ENCODE data around the gene GBX1. TPM values are rescaled to one million over a fixed set of nuclear protein-coding genes. Genes with fewer than 3 reads are reported as not detected.

GBX1 gene
- total and polyA plus RNA-seq, 7 donors = 0.07 to 1.9 (median 0.65) TPM; not detected in 1

- WGBS, 3 donors = 65 to 75% (median 71%) methylated on average over 15 of the region's 15 CpGs
- H3K27ac ChIP-seq = no peak overlapping the region
These were observed 58.1 kb downstream of the GBX1 start for GRCh38 chr7:151109094-151110048.

GRCh38 chr7:151107882-151108281, 59.6 kb downstream of the GBX1 start:
- H3K36me3 ChIP-seq (ENCODE audit: insufficient read depth in 1 of 2, low read depth in 1 of 2) = peaks cover 0 to 8% of the 10 kb centered on the region in 2 donors
- H3K27ac ChIP-seq = no peak overlapping the region
- no peaks in the 10 kb centered on the region for H3K4me1 ChIP-seq
- ATAC-seq (no peak), DNase-seq (peak in 1 of 2 donors; percentile 12)
- no peaks in the 10 kb centered on the region for H3K9me3 ChIP-seq
- H3K27me3 ChIP-seq (ENCODE audit: insufficient read depth in 3 of 3, low read length in 2 of 3) = no peaks in the 10 kb centered on the region
- WGBS, 3 donors = 61 to 76% (median 64%) methylated on average over 10 of the region's 10 CpGs
- intact Hi-C loops (cut with DNase I) = no loop called here
- TF ChIP-seq, protein P1, sequence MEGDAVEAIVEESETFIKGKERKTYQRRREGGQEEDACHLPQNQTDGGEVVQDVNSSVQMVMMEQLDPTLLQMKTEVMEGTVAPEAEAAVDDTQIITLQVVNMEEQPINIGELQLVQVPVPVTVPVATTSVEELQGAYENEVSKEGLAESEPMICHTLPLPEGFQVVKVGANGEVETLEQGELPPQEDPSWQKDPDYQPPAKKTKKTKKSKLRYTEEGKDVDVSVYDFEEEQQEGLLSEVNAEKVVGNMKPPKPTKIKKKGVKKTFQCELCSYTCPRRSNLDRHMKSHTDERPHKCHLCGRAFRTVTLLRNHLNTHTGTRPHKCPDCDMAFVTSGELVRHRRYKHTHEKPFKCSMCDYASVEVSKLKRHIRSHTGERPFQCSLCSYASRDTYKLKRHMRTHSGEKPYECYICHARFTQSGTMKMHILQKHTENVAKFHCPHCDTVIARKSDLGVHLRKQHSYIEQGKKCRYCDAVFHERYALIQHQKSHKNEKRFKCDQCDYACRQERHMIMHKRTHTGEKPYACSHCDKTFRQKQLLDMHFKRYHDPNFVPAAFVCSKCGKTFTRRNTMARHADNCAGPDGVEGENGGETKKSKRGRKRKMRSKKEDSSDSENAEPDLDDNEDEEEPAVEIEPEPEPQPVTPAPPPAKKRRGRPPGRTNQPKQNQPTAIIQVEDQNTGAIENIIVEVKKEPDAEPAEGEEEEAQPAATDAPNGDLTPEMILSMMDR (IDR thresholded peaks at IDR 0.05) = no peak
- H3K4me3 ChIP-seq = no peak overlapping the region

More at GRCh38 chr7:151109094-151110048, 58.1 kb downstream of the GBX1 start:
- DNase-seq (peak in 1 of 2 donors; percentile 57), ATAC-seq (peak in 1 of 4 donors; percentile 31)
- Histone ChIP-seq H3K9me3 (no peaks in the 10 kb centered on the region), H3K4me1 (no peaks in the 10 kb centered on the region), H3K4me3 (no peak overlapping the region), H3K36me3 (ENCODE audit: insufficient read depth in 1 of 2, low read depth in 1 of 2) (peaks cover 0 to 8% of the 10 kb centered on the region in 2 donors), H3K27me3 (ENCODE audit: insufficient read depth in 3 of 3, low read length in 2 of 3) (no peaks in the 10 kb centered on the region)
- TF ChIP-seq, protein P1 (IDR thresholded peaks at IDR 0.05) = no peak
- intact Hi-C loops (cut with DNase I) = loop anchor here (2.0 to 5.0 kb wide), 5 partner anchors 21 to 212 kb away; partner anchors contain the start of gene ABCB8 (in 1 of the 2)

GRCh38 chr7:151104411-151105235, 62.9 kb downstream of the GBX1 start:
- Histone ChIP-seq H3K4me3 (no peak overlapping the region), H3K4me1 (no peaks in the 10 kb centered on the region), H3K9me3 (no peaks in the 10 kb centered on the region), H3K27me3 (ENCODE audit: insufficient read depth in 3 of 3, low read length in 2 of 3) (no peaks in the 10 kb centered on the region), H3K27ac (no peak overlapping the region), H3K36me3 (ENCODE audit: insufficient read depth in 1 of 2, low read depth in 1 of 2) (peaks cover 0 to 8% of the 10 kb centered on the region in 2 donors)
- DNase-seq (no peak), ATAC-seq (no peak)
- WGBS, 3 donors = 77 to 82% (median 79%) methylated on average over 23 of the region's 23 CpGs
- intact Hi-C loops (cut with DNase I) = no loop called here
- TF ChIP-seq, protein P1 (IDR thresholded peaks at IDR 0.05) = no peak

DNA sequence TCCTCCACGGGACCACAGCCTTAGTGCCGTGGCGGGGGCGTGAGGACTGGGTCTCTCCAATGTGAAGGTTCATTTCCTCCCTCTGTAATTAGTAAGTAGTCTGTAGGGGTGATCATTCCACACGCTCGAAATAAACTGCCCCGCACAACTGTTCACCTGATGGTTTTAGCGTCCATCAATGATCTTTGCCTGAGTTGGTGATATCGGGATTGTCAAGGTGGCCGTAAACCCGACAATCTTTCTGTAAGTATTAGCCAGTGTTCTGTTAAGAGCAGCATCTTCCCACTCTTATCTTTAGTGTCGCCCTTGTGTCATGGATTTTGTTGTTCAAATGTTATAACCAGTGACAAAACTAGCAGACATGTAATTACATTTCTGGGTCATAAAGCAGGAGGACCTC, 63.5 kb downstream of the GBX1 start:
- Histone ChIP-seq H3K9me3 (no peaks in the 10 kb centered on the region), H3K4me3 (no peak overlapping the region), H3K4me1 (no peaks in the 10 kb centered on the region), H3K27me3 (ENCODE audit: insufficient read depth in 3 of 3, low read length in 2 of 3) (no peaks in the 10 kb centered on the region), H3K27ac (no peak overlapping the region), H3K36me3 (ENCODE audit: insufficient read depth in 1 of 2, low read depth in 1 of 2) (peaks cover 0 to 8% of the 10 kb centered on the region in 2 donors)
- TF ChIP-seq, protein P1 (IDR thresholded peaks at IDR 0.05) = no peak
- DNase-seq = no peak
- intact Hi-C loops (cut with DNase I) = no loop called here
- 82 to 88% (median 88%) methylated on average over 12 of the region's 12 CpGs for WGBS, 3 donors
- no peak for ATAC-seq

Measured in psoas muscle (tissue), 8 donors.